NB4 (cell line): ENCODE data around the gene CCR5AS.

Experiments used
- DNase-seq: peaks from one replicate; pipeline ENCODE4 v3.0.0; 2010; ENCODE audit warnings: low read depth
- H3K4me3 ChIP-seq: one replicate; pipeline ENCODE4 v1.5.1; 2011; ENCODE audit warnings: mild to moderate bottlenecking, low read depth, low read length, moderate library complexity
- CTCF ChIP-seq: IDR thresholded peaks from one replicate; pipeline ENCODE4 v1.5.1; 2012; ENCODE audit warnings: low read depth, low read length
- MAX ChIP-seq: IDR thresholded peaks from 2 replicates; pipeline ENCODE4 v1.6.1; 2011; ENCODE audit warnings: low read depth, low read length
- MYC ChIP-seq: IDR thresholded peaks from 2 replicates; pipeline ENCODE4 v1.6.1; 2011; ENCODE audit warnings: low read depth, low read length
- POLR2A ChIP-seq: IDR thresholded peaks from 2 replicates; pipeline ENCODE4 v1.6.1; 2011; ENCODE audit warnings: mild to moderate bottlenecking; ENCODE audit not compliant: insufficient read length; ENCODE audit errors: extremely low read depth

The CCR5AS gene

GRCh38 chr3:46413951-46414350 lies 7.1 kb upstream of the CCR5AS start:
- no peak for DNase-seq
- no peak for TF ChIP-seq POLR2A
- no peak for TF ChIP-seq CTCF
- no peak for TF ChIP-seq MAX
- TF ChIP-seq MYC = no peak

GRCh38 chr3:46412786-46413298 lies 6.0 kb upstream of the CCR5AS start:
- H3K4me3 ChIP-seq = no peak overlapping the region
- TF ChIP-seq CTCF (no peak), POLR2A (no peak), MAX (no peak)
- DNase-seq = no peak

More at GRCh38 chr3:46413951-46414350, 7.1 kb upstream of the CCR5AS start:
- no peak overlapping the region for H3K4me3 ChIP-seq

GRCh38 chr3:46411271-46411670 lies 4.4 kb upstream of the CCR5AS start:
- TF ChIP-seq MYC (no peak), MAX (no peak), CTCF (no peak), POLR2A (no peak)
- H3K4me3 ChIP-seq = no peak overlapping the region

GRCh38 chr3:46410669-46411068 lies 3.8 kb upstream of the CCR5AS start:
- no peak for TF ChIP-seq POLR2A
- TF ChIP-seq CTCF = no peak
- no peak for TF ChIP-seq MAX
- TF ChIP-seq MYC = no peak
- H3K4me3 ChIP-seq = no peak overlapping the region
- DNase-seq = no peak

More at GRCh38 chr3:46411271-46411670, 4.4 kb upstream of the CCR5AS start:
- no peak for DNase-seq

GRCh38 chr3:46409739-46410489 lies 3.0 kb upstream of the CCR5AS start:
- DNase-seq = no peak
- H3K4me3 ChIP-seq = no peak overlapping the region
- TF ChIP-seq MYC (no peak), MAX (no peak), CTCF (no peak), POLR2A (no peak)

- TF ChIP-seq MAX = no peak
- TF ChIP-seq CTCF = no peak
- TF ChIP-seq MYC = no peak
- TF ChIP-seq POLR2A = no peak
- no peak for DNase-seq
- H3K4me3 ChIP-seq = no peak overlapping the region
These were observed 2.0 kb upstream of the CCR5AS start for GRCh38 chr3:46408853-46409252.
